Measurements from ENCODE around the gene NEK1.

The NEK1 gene

GRCh38 chr4:169644802-169645201 lies 32.4 kb upstream of the NEK1 start:
- Histone ChIP-seq H3K9me2 (replicated peaks; ENCODE audit: low read depth, low read length) (no peaks in the 10 kb centered on the region), H3K9ac (ENCODE audit: low read depth, low read length, poor library complexity, severe bottlenecking) (no peak overlapping the region), H3K36me3 (ENCODE audit: insufficient read depth, low read length) (no peaks in the 10 kb centered on the region), H3K4me2 (ENCODE audit: low read depth, low read length, poor library complexity, severe bottlenecking) (no peak overlapping the region), H4K20me1 (ENCODE audit: insufficient read depth, low read length, poor library complexity, severe bottlenecking) (no peaks in the 10 kb centered on the region), H3K4me1 (ENCODE audit: insufficient read depth, low read length, poor library complexity, severe bottlenecking) (no peaks in the 10 kb centered on the region), H3K27me3 (ENCODE audit: insufficient read depth, low read length, poor library complexity, severe bottlenecking) (no peaks in the 10 kb centered on the region), H3K9me3 (ENCODE audit: insufficient read depth, low read depth, low read length) (no peaks in the 10 kb centered on the region), H3K4me3 (ENCODE audit: low read length, poor library complexity, severe bottlenecking) (no peak overlapping the region), H2AFZ (ENCODE audit: low read length) (no peak overlapping the region), H3F3A (ENCODE audit: low read depth) (no peaks in the 10 kb centered on the region), H3K79me2 (ENCODE audit: insufficient read depth, low read length) (no peaks in the 10 kb centered on the region)
- TF ChIP-seq, protein P1, sequence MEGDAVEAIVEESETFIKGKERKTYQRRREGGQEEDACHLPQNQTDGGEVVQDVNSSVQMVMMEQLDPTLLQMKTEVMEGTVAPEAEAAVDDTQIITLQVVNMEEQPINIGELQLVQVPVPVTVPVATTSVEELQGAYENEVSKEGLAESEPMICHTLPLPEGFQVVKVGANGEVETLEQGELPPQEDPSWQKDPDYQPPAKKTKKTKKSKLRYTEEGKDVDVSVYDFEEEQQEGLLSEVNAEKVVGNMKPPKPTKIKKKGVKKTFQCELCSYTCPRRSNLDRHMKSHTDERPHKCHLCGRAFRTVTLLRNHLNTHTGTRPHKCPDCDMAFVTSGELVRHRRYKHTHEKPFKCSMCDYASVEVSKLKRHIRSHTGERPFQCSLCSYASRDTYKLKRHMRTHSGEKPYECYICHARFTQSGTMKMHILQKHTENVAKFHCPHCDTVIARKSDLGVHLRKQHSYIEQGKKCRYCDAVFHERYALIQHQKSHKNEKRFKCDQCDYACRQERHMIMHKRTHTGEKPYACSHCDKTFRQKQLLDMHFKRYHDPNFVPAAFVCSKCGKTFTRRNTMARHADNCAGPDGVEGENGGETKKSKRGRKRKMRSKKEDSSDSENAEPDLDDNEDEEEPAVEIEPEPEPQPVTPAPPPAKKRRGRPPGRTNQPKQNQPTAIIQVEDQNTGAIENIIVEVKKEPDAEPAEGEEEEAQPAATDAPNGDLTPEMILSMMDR (conservative IDR thresholded peaks at IDR 0.05; ENCODE audit: low read length) = no peak
- TF ChIP-seq EZH2phosphoT487 (IDR thresholded peaks at IDR 0.05; ENCODE audit: borderline replicate concordance) = no peak

GRCh38 chr4:169640261-169640870 lies 28.0 kb upstream of the NEK1 start:
- no peak overlapping the region for H2AFZ ChIP-seq (ENCODE audit: low read length)
- no peaks in the 10 kb centered on the region for H3K79me2 ChIP-seq (ENCODE audit: insufficient read depth, low read length)
- H3K4me1 ChIP-seq (ENCODE audit: insufficient read depth, low read length, poor library complexity, severe bottlenecking) = no peaks in the 10 kb centered on the region
- H3F3A ChIP-seq (ENCODE audit: low read depth) = no peaks in the 10 kb centered on the region
- H4K20me1 ChIP-seq (ENCODE audit: insufficient read depth, low read length, poor library complexity, severe bottlenecking) = no peaks in the 10 kb centered on the region
- H3K4me2 ChIP-seq (ENCODE audit: low read depth, low read length, poor library complexity, severe bottlenecking) = no peak overlapping the region
- no peaks in the 10 kb centered on the region for H3K9me2 ChIP-seq (replicated peaks; ENCODE audit: low read depth, low read length)
- no peak overlapping the region for H3K4me3 ChIP-seq (ENCODE audit: low read length, poor library complexity, severe bottlenecking)
- H3K9ac ChIP-seq (ENCODE audit: low read depth, low read length, poor library complexity, severe bottlenecking) = no peak overlapping the region
- peaks cover 4% of the 10 kb centered on the region; the same call in 1 of the 2 replicates for H3K36me3 ChIP-seq (ENCODE audit: insufficient read depth, low read length)
- H3K9me3 ChIP-seq (ENCODE audit: insufficient read depth, low read depth, low read length) = no peaks in the 10 kb centered on the region
- TF ChIP-seq, protein P1 (conservative IDR thresholded peaks at IDR 0.05; ENCODE audit: low read length) = no peak
- TF ChIP-seq EZH2phosphoT487 (IDR thresholded peaks at IDR 0.05; ENCODE audit: borderline replicate concordance) = no peak
- H3K27me3 ChIP-seq (ENCODE audit: insufficient read depth, low read length, poor library complexity, severe bottlenecking) = no peaks in the 10 kb centered on the region

DNA sequence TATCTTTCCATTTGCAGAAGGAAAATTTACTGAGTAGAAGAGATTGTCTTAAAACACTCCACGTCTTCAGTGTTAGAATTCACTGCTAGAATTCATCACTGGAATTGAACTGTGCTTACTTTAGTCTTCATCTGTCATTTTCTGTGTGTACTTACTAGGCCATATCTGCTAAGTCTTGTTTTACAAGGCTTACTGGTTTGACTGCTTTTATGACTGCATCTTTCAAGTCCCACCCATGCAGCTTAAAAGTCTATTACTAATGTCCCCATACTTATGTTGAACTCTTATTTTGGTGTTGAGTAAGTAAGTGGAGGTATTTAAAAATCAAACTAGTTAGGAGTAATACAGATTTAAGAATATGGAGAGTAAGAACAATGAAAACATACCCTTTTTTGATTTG lies 22.6 kb upstream of the NEK1 start:
- Histone ChIP-seq H3K9me2 (replicated peaks; ENCODE audit: low read depth, low read length) (no peaks in the 10 kb centered on the region), H3K9ac (ENCODE audit: low read depth, low read length, poor library complexity, severe bottlenecking) (no peak overlapping the region), H3K4me1 (ENCODE audit: insufficient read depth, low read length, poor library complexity, severe bottlenecking) (no peaks in the 10 kb centered on the region), H3F3A (ENCODE audit: low read depth) (no peaks in the 10 kb centered on the region), H3K4me3 (ENCODE audit: low read length, poor library complexity, severe bottlenecking) (no peak overlapping the region), H3K4me2 (ENCODE audit: low read depth, low read length, poor library complexity, severe bottlenecking) (no peak overlapping the region), H4K20me1 (ENCODE audit: insufficient read depth, low read length, poor library complexity, severe bottlenecking) (no peaks in the 10 kb centered on the region), H3K79me2 (ENCODE audit: insufficient read depth, low read length) (no peaks in the 10 kb centered on the region), H3K27me3 (ENCODE audit: insufficient read depth, low read length, poor library complexity, severe bottlenecking) (no peaks in the 10 kb centered on the region), H3K9me3 (ENCODE audit: insufficient read depth, low read depth, low read length) (no peaks in the 10 kb centered on the region), H3K36me3 (ENCODE audit: insufficient read depth, low read length) (peaks cover 4% of the 10 kb centered on the region; the same call in 1 of the 2 replicates), H2AFZ (ENCODE audit: low read length) (no peak overlapping the region)
- TF ChIP-seq, protein P1 (conservative IDR thresholded peaks at IDR 0.05; ENCODE audit: low read length) = no peak
- no peak for TF ChIP-seq EZH2phosphoT487 (IDR thresholded peaks at IDR 0.05; ENCODE audit: borderline replicate concordance)

Measured in Loucy (cell line).